SK-N-SH treated with all-trans-retinoic acid at 6 μM for 48 hours (cell line): ENCODE data around the gene MLH1.

Experiments used
- ATAC-seq: fragments of 200-7000 bp; cut with Tn5 transposase; 3 replicates; pipeline ENCODE4 v1.9.1; 2020; ENCODE audit warnings: mild to moderate bottlenecking, moderate library complexity
- CSDC2 ChIP-seq: fragments of 250-450 bp; sonication (Bioruptor Pico); IDR thresholded peaks from 2 replicates; pipeline ENCODE4 v1.5.0; 2020; ENCODE audit warnings: mild to moderate bottlenecking, moderate library complexity
- ESRRG ChIP-seq: fragments of 250-450 bp; sonication (Bioruptor Pico); IDR thresholded peaks from 2 replicates; pipeline ENCODE4 v1.6.1; 2021; ENCODE audit warnings: mild to moderate bottlenecking
- GLIS3 ChIP-seq: fragments of 250-450 bp; sonication (Bioruptor Pico); IDR thresholded peaks from 2 replicates; pipeline ENCODE4 v1.5.0; 2020; ENCODE audit warnings: mild to moderate bottlenecking, moderate library complexity
- ISL1 ChIP-seq: fragments of 250-450 bp; sonication (Bioruptor Pico); IDR thresholded peaks from 2 replicates; pipeline ENCODE4 v2.1.2; 2022; ENCODE audit warnings: mild to moderate bottlenecking, moderate library complexity
- PATZ1 ChIP-seq: fragments of 250-450 bp; sonication (Bioruptor Pico); IDR thresholded peaks from 2 replicates; pipeline ENCODE4 v1.8.0; 2020; ENCODE audit warnings: mild to moderate bottlenecking, moderate library complexity, borderline replicate concordance
- PPARA ChIP-seq: fragments of 250-450 bp; sonication (Bioruptor Pico); IDR thresholded peaks from 2 replicates; pipeline ENCODE4 v1.5.0; 2020; ENCODE audit warnings: mild to moderate bottlenecking, borderline replicate concordance
- RARB ChIP-seq: fragments of 250-450 bp; sonication (Bioruptor Pico); IDR thresholded peaks from 2 replicates; pipeline ENCODE4 v1.8.0; 2021; ENCODE audit warnings: mild to moderate bottlenecking, moderate library complexity
- SNAI2 ChIP-seq: fragments of 250-450 bp; sonication (Bioruptor Pico); IDR thresholded peaks from 2 replicates; pipeline ENCODE4 v1.5.0; 2020; ENCODE audit warnings: mild to moderate bottlenecking, moderate library complexity
- TCF4 ChIP-seq: fragments of 250-450 bp; sonication (Bioruptor Pico); IDR thresholded peaks from 2 replicates; pipeline ENCODE4 v1.8.0; 2021; ENCODE audit warnings: mild to moderate bottlenecking, moderate library complexity, borderline replicate concordance
- TOX ChIP-seq: fragments of 250-450 bp; sonication (Bioruptor Pico); IDR thresholded peaks from 2 replicates; pipeline ENCODE4 v1.8.0; 2021; ENCODE audit warnings: mild to moderate bottlenecking, moderate library complexity, borderline replicate concordance
- ZFP3 ChIP-seq: fragments of 250-450 bp; sonication (Bioruptor Pico); IDR thresholded peaks from 2 replicates; pipeline ENCODE4 v1.5.0; 2020; ENCODE audit warnings: mild to moderate bottlenecking, moderate library complexity
- ZFP30 ChIP-seq: fragments of 450-650 bp; formaldehyde crosslinking; IDR thresholded peaks from 2 replicates; pipeline ENCODE4 v1.5.0; 2022; ENCODE audit warnings: mild to moderate bottlenecking, moderate library complexity
- ZNF565 ChIP-seq: fragments of 450-650 bp; formaldehyde crosslinking; conservative IDR thresholded peaks from 2 replicates; pipeline ENCODE4 v1.5.0; 2020; ENCODE audit warnings: low read depth, mild to moderate bottlenecking, moderate library complexity
- ZNF8 ChIP-seq: fragments of 450-650 bp; formaldehyde crosslinking; IDR thresholded peaks from 2 replicates; pipeline ENCODE4 v1.5.0; 2020; ENCODE audit warnings: mild to moderate bottlenecking, moderate library complexity
- TF ChIP-seq, protein P1 (sequence below): fragments of 250-450 bp; sonication (Bioruptor Pico); IDR thresholded peaks from 2 replicates; pipeline ENCODE4 v1.5.1; 2020; ENCODE audit warnings: low read depth, mild to moderate bottlenecking, moderate library complexity
- TF ChIP-seq, protein P2 (sequence below): fragments of 250-450 bp; sonication (Bioruptor Pico); IDR thresholded peaks from 2 replicates; pipeline ENCODE4 v1.5.1; 2021; ENCODE audit warnings: mild to moderate bottlenecking, moderate library complexity
- TF ChIP-seq, protein P3 (sequence below): fragments of 250-450 bp; sonication (Bioruptor Pico); IDR thresholded peaks from 2 replicates; pipeline ENCODE4 v1.5.0; 2020; ENCODE audit warnings: mild to moderate bottlenecking, moderate library complexity

MLH1 gene

DNA sequence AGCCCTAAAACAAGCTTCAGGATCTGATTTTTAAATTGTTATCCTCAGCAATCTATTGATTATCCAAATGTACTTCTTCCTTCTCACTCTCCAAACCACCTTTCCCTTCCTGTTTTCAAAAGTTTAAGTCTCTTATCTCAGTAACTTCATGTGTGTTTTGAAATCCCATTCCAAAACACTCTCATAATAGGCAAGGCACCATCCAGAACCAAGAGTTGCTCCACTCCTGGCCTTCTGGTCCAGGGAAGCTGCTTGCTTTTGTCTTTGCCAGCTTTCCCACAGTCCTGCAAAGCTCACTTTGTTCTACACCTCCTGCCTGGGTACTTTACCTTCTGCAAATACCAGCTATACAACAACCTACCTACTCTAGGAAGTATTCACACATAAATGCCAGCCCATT lies 63.5 kb downstream of the MLH1 start:
- ATAC-seq: no peak
- TF ChIP-seq, protein P1, sequence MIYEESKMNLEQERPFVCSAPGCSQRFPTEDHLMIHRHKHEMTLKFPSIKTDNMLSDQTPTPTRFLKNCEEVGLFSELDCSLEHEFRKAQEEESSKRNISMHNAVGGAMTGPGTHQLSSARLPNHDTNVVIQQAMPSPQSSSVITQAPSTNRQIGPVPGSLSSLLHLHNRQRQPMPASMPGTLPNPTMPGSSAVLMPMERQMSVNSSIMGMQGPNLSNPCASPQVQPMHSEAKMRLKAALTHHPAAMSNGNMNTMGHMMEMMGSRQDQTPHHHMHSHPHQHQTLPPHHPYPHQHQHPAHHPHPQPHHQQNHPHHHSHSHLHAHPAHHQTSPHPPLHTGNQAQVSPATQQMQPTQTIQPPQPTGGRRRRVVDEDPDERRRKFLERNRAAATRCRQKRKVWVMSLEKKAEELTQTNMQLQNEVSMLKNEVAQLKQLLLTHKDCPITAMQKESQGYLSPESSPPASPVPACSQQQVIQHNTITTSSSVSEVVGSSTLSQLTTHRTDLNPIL (CRISPR knock-in tag): no peak
- TF ChIP-seq RARB (CRISPR knock-in tag): no peak
- TF ChIP-seq GLIS3 (CRISPR knock-in tag): no peak
- no peak for TF ChIP-seq PATZ1 (CRISPR knock-in tag)

- ATAC-seq: no peak
- TF ChIP-seq, protein P2, sequence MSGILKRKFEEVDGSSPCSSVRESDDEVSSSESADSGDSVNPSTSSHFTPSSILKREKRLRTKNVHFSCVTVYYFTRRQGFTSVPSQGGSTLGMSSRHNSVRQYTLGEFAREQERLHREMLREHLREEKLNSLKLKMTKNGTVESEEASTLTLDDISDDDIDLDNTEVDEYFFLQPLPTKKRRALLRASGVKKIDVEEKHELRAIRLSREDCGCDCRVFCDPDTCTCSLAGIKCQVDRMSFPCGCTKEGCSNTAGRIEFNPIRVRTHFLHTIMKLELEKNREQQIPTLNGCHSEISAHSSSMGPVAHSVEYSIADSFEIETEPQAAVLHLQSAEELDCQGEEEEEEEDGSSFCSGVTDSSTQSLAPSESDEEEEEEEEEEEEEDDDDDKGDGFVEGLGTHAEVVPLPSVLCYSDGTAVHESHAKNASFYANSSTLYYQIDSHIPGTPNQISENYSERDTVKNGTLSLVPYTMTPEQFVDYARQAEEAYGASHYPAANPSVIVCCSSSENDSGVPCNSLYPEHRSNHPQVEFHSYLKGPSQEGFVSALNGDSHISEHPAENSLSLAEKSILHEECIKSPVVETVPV (CRISPR knock-in tag): no peak
- no peak for TF ChIP-seq TOX (CRISPR knock-in tag)
- TF ChIP-seq ESRRG: no peak
- TF ChIP-seq ZFP3 (CRISPR knock-in tag): no peak
- TF ChIP-seq CSDC2 (CRISPR knock-in tag): no peak
- no peak for TF ChIP-seq GLIS3 (CRISPR knock-in tag)
- no peak for TF ChIP-seq ZNF8
- no peak for TF ChIP-seq SNAI2
- TF ChIP-seq, protein P1 (CRISPR knock-in tag): no peak
- TF ChIP-seq ISL1 (CRISPR knock-in tag): no peak
- TF ChIP-seq ZNF565 (CRISPR knock-in tag): no peak
Measured at GRCh38 chr3:37058117-37058516, 64.8 kb downstream of the MLH1 start.

DNA sequence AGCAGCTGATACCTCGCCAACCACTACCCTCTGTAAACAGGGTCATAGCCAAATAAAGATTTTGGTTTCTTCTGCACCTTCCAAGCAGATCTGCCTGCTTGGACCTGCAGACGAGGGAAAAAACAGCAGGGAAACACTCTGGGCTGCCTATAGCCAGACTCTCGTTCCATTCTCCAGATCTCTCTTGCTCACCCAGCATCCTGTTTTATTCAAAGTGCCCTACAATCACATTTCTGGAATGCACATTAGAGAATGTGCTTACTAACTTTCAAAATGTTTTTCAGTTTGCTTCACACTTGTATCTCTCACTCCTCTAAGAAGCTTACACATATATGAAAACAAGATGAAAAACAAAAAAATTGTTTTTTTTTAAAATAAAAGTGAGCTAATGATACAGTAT lies 71.4 kb downstream of the MLH1 start:
- TF ChIP-seq ZNF8 (no peak), ZFP30 (CRISPR knock-in tag) (no peak), TCF4 (CRISPR knock-in tag) (no peak), CSDC2 (CRISPR knock-in tag) (no peak), RARB (CRISPR knock-in tag) (no peak), PATZ1 (CRISPR knock-in tag) (no peak), PPARA (CRISPR knock-in tag) (no peak), ISL1 (CRISPR knock-in tag) (no peak), ZFP3 (CRISPR knock-in tag) (no peak), TOX (CRISPR knock-in tag) (no peak), GLIS3 (CRISPR knock-in tag) (no peak)
- TF ChIP-seq, protein P2 (CRISPR knock-in tag): no peak
- TF ChIP-seq, protein P3, sequence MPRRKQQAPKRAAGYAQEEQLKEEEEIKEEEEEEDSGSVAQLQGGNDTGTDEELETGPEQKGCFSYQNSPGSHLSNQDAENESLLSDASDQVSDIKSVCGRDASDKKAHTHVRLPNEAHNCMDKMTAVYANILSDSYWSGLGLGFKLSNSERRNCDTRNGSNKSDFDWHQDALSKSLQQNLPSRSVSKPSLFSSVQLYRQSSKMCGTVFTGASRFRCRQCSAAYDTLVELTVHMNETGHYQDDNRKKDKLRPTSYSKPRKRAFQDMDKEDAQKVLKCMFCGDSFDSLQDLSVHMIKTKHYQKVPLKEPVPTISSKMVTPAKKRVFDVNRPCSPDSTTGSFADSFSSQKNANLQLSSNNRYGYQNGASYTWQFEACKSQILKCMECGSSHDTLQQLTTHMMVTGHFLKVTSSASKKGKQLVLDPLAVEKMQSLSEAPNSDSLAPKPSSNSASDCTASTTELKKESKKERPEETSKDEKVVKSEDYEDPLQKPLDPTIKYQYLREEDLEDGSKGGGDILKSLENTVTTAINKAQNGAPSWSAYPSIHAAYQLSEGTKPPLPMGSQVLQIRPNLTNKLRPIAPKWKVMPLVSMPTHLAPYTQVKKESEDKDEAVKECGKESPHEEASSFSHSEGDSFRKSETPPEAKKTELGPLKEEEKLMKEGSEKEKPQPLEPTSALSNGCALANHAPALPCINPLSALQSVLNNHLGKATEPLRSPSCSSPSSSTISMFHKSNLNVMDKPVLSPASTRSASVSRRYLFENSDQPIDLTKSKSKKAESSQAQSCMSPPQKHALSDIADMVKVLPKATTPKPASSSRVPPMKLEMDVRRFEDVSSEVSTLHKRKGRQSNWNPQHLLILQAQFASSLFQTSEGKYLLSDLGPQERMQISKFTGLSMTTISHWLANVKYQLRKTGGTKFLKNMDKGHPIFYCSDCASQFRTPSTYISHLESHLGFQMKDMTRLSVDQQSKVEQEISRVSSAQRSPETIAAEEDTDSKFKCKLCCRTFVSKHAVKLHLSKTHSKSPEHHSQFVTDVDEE (CRISPR knock-in tag): no peak
- TF ChIP-seq, all 23 proteins: peak for 0
- no peak for ATAC-seq
